Measurements from ENCODE around the gene EARS2. TPM values are rescaled to one million over a fixed set of nuclear protein-coding genes. Genes with fewer than 3 reads are reported as not detected.

EARS2 gene
- polyA plus RNA-seq, 1 donor from 2014 or later: 22.2 TPM

- no peaks in the 10 kb centered on the region for H3K9me3 ChIP-seq (ENCODE audit: low read length)
- peaks cover 10% of the 10 kb centered on the region for H3K36me3 ChIP-seq (ENCODE audit: insufficient read depth, low read length)
- TF ChIP-seq POLR2AphosphoS5 (IDR thresholded peaks at IDR 0.05): no peak
- TF ChIP-seq CTCF (IDR thresholded peaks at IDR 0.05; ENCODE audit: poor library complexity, severe bottlenecking): no peak
- no peak for TF ChIP-seq MXI1 (conservative IDR thresholded peaks at IDR 0.05; ENCODE audit: poor library complexity, severe bottlenecking)
- no peak for TF ChIP-seq SMC3 (conservative IDR thresholded peaks at IDR 0.05; ENCODE audit: poor library complexity)
- TF ChIP-seq EZH2 (IDR thresholded peaks at IDR 0.05; ENCODE audit: borderline replicate concordance, insufficient read depth, low read length, poor library complexity, severe bottlenecking): no peak
- no peak for TF ChIP-seq REST (IDR thresholded peaks at IDR 0.05; ENCODE audit: borderline replicate concordance)
- no peak for TF ChIP-seq RAD21 (conservative IDR thresholded peaks at IDR 0.05)
- TF ChIP-seq TAF1 (IDR thresholded peaks at IDR 0.05; ENCODE audit: low read depth): no peak
- TF ChIP-seq EP300 (conservative IDR thresholded peaks at IDR 0.05; ENCODE audit: poor library complexity, severe bottlenecking): no peak
- H2AFZ ChIP-seq (ENCODE audit: low read depth, low read length): no peak overlapping the region
- H3K27ac ChIP-seq (ENCODE audit: low read length): no peak overlapping the region
- H3K27me3 ChIP-seq (ENCODE audit: insufficient read depth, low read depth, low read length): no peaks in the 10 kb centered on the region
- no peaks in the 10 kb centered on the region for H3K9me2 ChIP-seq (ENCODE audit: insufficient read depth, low read length)
- H3F3A ChIP-seq (ENCODE audit: insufficient read depth, low read length, poor library complexity, severe bottlenecking): no peaks in the 10 kb centered on the region
- H3K4me2 ChIP-seq (ENCODE audit: low read length): no peak overlapping the region
- H3K9ac ChIP-seq (ENCODE audit: low read length): no peak overlapping the region
- no peaks in the 10 kb centered on the region for H3K79me2 ChIP-seq (replicated peaks; ENCODE audit: insufficient read depth, low read length)
- no peaks in the 10 kb centered on the region for H4K20me1 ChIP-seq (ENCODE audit: insufficient read depth)
- H3K4me3 ChIP-seq (ENCODE audit: low read length): no peak overlapping the region
Observed at GRCh38 chr16:23578101-23578830, 21.1 kb upstream of the EARS2 start.

GRCh38 chr16:23577493-23577892, 20.3 kb upstream of the EARS2 start:
- no peak overlapping the region for H3K27ac ChIP-seq (ENCODE audit: low read length)
- TF ChIP-seq POLR2AphosphoS5 (IDR thresholded peaks at IDR 0.05): no peak
- TF ChIP-seq SMC3 (conservative IDR thresholded peaks at IDR 0.05; ENCODE audit: poor library complexity): no peak
- TF ChIP-seq TAF1 (IDR thresholded peaks at IDR 0.05; ENCODE audit: low read depth): no peak
- no peak for TF ChIP-seq EP300 (conservative IDR thresholded peaks at IDR 0.05; ENCODE audit: poor library complexity, severe bottlenecking)
- no peak for TF ChIP-seq MXI1 (conservative IDR thresholded peaks at IDR 0.05; ENCODE audit: poor library complexity, severe bottlenecking)
- TF ChIP-seq REST (IDR thresholded peaks at IDR 0.05; ENCODE audit: borderline replicate concordance): no peak
- TF ChIP-seq EZH2 (IDR thresholded peaks at IDR 0.05; ENCODE audit: borderline replicate concordance, insufficient read depth, low read length, poor library complexity, severe bottlenecking): no peak
- no peak for TF ChIP-seq CTCF (IDR thresholded peaks at IDR 0.05; ENCODE audit: poor library complexity, severe bottlenecking)
- no peak for TF ChIP-seq RAD21 (conservative IDR thresholded peaks at IDR 0.05)
- no peaks in the 10 kb centered on the region for H3K27me3 ChIP-seq (ENCODE audit: insufficient read depth, low read depth, low read length)
- no peaks in the 10 kb centered on the region for H3K9me3 ChIP-seq (ENCODE audit: low read length)
- H4K20me1 ChIP-seq (ENCODE audit: insufficient read depth): no peaks in the 10 kb centered on the region
- no peak overlapping the region for H2AFZ ChIP-seq (ENCODE audit: low read depth, low read length)
- H3K9ac ChIP-seq (ENCODE audit: low read length): no peak overlapping the region
- H3K4me3 ChIP-seq (ENCODE audit: low read length): no peak overlapping the region
- H3K4me2 ChIP-seq (ENCODE audit: low read length): no peak overlapping the region
- no peaks in the 10 kb centered on the region for H3K9me2 ChIP-seq (ENCODE audit: insufficient read depth, low read length)
- no peaks in the 10 kb centered on the region for H3F3A ChIP-seq (ENCODE audit: insufficient read depth, low read length, poor library complexity, severe bottlenecking)
- H3K79me2 ChIP-seq (replicated peaks; ENCODE audit: insufficient read depth, low read length): no peaks in the 10 kb centered on the region
- H3K36me3 ChIP-seq (ENCODE audit: insufficient read depth, low read length): peaks cover 10% of the 10 kb centered on the region
